HG03342 (cell line): Measurements from ENCODE around the gene GPR135.

ENCODE experiments used
- ATAC-seq: cut with Tn5 transposase; IDR thresholded peaks from one replicate; pipeline ENCODE4 v1.9.1; 2021; ENCODE audit warnings: mild to moderate bottlenecking, moderate library complexity; ENCODE audit not compliant: unreplicated experiment

The GPR135 gene

DNA sequence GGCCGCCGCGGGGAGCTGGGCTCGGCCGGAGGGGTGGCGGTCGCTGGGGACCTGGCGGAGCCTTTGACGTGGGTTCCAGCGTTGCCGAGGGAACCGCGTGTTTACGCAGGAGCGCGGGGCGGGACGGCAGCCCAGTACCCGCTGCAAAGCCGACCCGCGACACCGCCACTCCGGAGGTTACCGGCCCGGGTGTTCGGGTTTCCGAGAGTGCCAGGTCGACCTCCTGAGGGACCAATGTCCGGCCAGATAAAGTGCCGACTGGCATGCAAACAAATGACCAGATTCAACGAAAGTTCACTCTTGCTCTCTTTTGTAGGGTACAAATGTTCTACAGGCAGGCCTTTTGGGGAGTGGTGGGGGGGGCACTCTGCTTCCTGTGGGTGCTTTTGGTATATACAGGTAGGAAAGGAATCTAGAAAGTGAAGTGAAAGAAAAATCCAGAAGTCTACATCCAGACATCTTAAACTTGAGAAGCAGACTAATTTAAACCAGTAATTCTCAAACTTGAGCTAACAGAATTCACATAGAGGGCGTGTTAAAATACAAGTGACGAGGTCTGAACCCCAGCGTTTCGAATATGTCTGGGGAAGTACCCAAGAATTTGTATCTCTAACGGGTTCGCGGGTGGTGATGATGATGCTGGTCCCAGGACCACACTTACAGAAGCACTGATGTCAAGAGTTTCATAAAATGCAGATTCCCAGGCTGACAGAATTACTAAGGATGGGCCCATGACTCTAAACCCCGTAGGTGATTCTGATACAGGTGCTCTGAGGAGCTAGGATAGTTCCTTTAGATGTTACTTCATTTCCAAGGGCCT is at the start of gene GPR135:
Gene GPR135 (minus strand): TSS at position 65 of the 820 bp plus-strand sequence. CDS start 154 bp downstream, outside the sequence.
- peak; percentile 33 for ATAC-seq

DNA sequence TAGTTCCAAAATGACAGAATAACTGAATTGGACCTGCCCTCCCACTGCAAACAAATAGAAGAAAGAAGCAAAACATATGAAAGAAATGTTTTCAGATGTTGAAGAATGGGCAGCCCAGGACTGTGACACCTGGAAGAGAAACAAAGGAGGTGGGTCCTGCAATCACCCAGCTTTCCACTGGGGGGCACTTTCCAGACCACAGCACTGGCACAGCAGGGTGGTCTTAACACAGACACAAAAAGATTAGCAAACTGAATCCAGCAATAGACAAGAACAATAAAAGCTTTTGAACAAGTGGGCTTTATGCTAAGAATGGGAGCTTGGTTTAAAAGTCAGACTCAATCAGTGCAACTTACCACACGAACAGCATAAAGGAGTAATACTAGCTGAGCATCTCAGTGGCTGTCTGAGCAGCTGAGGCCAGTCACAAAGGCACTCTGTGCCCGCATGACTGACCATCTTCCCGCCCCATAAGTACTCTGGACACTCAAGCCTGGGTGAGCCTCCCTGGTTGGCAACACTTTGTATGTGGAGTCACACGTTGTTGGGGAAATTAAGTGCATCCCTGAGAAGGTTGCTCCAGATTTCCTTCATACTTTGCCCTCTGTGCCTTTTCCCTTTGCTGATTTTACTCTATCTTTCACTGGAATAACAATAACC is 46.9 kb upstream of the GPR135 start:
- ATAC-seq, result no peak

DNA sequence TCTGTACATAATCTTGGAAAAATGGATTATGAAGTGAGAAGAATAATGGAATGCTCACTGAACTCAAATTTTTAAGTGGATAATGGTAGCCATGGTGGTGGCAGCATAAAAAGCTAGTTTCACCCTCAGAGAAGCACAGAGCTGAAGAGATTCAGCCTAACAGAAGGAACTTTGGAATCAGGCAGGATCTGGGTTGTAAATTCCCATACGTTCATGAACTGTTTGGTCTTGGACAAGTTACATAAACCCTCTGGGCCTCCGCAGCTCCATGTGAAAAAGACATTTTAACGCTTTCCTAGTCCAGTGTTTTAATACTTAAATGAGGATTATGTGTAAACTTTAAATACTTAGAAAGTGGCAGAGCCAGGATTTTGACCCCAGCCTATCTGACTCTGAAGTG is 45.8 kb upstream of the GPR135 start:
- no peak for ATAC-seq

- no peak for ATAC-seq
These were observed 44.8 kb upstream of the GPR135 start for GRCh38 chr14:59510001-59510400.

GRCh38 chr14:59509101-59509500 is 43.9 kb upstream of the GPR135 start:
- no peak for ATAC-seq

DNA sequence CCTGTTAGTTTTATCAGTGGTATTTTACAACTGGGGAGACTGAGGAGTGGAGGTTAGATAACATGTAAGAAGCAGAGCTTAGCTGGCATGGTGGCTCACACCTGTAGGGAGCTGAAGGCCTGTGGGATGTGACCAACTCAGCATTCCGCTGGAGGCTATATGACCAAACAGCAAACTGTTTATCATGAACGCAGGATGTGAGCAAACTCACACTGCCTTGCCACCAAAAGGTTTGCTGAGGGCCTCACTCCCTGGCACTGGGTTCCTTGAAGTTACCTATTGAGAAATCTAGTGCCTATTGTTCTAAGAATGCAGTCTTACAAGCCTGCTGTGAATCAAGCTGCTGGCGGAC is 42.5 kb upstream of the GPR135 start:
- ATAC-seq, result no peak

DNA sequence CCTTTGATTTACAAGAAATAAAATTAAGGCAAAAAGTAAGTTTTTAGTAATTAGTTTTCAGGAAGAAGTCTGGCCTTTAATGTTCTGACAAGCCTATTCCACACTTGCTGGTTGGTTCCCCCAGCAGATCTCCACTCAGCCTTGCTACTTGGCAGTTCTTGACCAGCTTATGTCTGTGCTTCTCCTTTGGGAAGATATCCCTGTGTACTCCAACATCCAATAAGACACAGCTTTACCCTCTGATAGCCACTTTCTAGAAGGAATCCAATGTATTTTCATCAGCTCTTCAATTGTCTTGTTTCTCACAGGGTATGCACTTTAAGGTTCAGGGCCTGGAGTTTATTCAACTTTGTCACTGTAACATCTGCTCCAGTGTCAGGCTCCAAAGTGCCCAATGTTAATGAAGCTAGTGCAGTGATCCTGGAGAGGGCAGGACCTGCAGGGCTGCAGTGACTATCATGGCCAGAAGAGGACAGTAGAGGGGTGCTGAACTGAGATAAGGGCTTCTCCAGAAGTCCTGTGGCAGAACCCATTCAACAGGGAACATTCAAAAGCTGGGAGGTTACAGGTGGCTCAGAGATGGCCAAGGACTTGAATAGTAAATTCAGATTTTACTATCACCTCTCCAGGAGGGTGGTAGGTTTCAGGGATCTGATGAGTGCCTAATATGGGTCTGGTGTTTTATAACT is 42.0 kb upstream of the GPR135 start:
- ATAC-seq, result peak; percentile 86

DNA sequence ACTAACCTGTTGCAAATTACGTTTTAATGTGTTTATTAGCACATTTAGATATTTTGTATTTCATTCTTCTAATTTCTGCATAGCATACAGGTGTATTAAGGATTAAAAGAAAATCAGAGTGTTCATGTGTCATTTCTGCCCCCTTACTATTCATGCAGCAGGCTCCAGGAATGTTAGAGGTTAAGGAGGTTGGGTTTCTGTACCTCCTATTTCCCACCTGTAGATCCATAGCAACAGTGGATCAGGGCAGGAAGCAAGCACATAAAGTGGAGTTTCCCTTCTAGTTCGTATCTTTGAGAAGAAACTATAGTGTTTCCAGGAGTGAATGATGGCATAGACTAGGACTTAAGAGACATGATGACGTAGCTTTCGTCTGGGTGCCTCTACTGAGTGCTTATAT is 38.1 kb upstream of the GPR135 start:
- no peak for ATAC-seq

GRCh38 chr14:59500732-59501131 is 35.6 kb upstream of the GPR135 start:
- no peak for ATAC-seq

DNA sequence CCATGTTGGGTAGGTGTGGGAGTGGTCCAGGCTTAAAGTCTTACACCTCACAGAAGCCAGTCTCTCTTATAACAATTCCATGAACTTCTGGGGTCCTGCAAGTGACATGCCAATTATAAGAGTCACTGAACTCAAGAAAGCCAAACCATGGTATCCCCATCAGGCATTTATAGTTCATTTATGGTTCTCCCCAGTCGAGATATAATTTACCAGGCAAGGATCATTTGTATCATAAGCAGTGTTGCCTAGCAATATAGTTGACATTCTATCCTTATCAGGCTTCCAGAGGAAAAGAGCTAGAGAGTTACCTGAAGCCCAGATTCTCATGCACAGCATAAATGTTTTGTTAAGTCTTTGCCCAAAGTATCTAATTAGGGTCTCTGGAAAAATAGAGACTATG is 27.2 kb upstream of the GPR135 start:
- ATAC-seq, result no peak

- ATAC-seq, result no peak
These were observed 25.6 kb upstream of the GPR135 start for GRCh38 chr14:59490756-59491155.

DNA sequence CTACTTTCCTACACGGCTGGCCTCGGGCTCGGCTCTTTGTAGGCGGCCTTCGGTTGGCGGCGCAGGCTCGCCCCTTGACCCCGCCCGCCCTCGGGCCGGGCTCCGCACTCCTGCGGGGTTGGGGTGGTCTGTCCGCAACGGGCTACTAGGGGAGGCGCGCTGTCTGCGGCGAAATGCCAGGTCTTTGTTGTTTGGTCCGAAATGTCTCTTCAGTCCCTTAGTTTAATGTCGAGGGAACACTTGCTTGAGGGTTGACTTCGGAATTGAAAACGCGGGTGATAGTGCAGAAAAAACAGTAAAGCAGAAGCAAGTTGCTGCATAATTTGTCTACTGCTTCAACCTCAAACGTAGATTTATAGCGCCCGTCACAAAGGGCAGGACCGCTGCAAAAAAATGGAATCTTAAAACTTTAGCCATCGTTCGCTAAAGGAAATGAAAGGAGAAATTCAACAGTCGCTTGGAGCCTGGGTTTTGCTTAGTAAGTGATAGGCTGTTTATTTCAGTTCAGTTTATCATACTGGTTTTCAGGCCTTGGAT is 19.5 kb upstream of the GPR135 start:
- ATAC-seq, result peak; percentile 46

DNA sequence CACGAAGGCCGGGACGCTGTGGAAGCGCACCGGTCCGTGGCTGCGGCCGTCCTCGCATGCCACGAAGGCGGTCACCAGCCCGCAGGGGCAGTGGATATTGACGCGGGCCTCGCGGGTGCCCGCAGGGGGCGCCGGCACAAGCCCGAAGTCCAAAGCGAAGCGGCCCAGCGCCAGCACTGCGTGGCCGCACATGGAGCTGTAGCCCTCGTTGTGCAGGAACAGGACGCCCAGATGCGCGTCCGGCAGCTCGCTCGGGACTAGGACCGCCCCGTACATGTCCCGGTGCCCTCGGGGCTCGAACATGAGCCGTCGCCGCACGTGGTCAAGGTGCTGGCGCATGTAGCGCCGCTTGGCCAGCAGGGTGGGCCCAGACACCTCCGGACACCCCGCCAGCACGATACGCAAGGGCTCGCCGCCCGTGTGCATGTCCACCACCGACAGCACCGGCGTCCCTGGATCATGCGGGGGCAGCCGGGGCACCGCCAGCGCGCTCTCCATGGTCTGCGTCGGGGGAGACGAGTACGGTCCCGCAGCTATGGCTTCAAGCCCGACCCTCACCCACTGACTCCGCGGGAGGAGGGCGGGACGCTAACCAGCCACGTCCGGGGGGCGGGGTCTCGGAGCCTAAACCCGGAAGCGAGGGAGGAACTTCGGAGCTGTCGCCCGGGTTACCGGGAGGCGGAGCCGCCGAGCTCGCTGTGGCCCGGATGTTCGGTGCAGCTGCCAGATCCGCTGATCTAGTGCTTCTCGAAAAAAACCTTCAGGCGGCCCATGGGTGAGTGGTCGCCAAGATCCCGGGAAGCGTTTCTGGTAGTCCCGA is 18.8 kb upstream of the GPR135 start, which contains the start of the genes JKAMP and L3HYPDH:
Gene JKAMP (plus strand): TSS at position 699 of the 820 bp plus-strand sequence. CDS start 73 bp downstream, at position 772.
Gene L3HYPDH (minus strand): TSS at position 590 of the 820 bp plus-strand sequence. CDS start 92 bp downstream, at position 498.
- ATAC-seq, result peak; percentile 89

GRCh38 chr14:59483363-59483762 is 18.2 kb upstream of the GPR135 start:
- ATAC-seq, result no peak

DNA sequence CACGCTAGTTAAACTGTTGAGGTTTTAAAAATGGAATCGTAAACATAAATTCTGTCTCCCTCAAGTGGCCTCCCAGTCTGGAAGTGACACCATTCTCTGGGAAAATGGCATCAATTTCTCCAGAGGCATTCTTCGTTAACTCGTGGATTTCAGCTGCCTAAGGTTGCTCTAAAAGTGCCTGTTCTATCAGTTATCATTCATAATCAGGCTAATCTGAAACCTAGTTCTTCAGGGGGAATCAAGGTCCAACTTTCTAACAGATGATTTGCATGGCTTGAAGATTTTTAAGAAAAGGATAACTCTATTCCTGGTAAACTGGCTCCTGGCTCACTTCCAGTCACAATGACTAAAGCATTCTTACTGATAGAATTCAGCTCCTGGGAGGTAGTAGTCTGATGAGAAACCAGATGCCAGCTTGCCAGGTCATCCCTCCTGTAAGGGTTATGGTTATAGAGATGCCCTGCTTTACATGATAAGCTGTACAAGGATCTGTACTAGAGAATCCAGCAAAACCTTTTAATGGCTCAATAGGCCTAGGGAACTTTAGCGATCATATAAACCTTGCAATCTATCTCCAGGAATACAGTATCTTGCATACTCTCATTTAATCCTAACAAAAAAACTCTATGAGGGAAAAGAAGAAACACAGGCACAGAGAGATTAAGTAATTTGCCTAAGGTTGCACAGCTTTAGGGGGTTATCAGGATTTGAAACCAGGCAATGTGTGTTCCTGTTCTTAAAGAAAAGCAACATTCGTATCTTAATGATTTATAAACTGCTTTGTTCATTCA is 17.6 kb upstream of the GPR135 start:
- no peak for ATAC-seq

DNA sequence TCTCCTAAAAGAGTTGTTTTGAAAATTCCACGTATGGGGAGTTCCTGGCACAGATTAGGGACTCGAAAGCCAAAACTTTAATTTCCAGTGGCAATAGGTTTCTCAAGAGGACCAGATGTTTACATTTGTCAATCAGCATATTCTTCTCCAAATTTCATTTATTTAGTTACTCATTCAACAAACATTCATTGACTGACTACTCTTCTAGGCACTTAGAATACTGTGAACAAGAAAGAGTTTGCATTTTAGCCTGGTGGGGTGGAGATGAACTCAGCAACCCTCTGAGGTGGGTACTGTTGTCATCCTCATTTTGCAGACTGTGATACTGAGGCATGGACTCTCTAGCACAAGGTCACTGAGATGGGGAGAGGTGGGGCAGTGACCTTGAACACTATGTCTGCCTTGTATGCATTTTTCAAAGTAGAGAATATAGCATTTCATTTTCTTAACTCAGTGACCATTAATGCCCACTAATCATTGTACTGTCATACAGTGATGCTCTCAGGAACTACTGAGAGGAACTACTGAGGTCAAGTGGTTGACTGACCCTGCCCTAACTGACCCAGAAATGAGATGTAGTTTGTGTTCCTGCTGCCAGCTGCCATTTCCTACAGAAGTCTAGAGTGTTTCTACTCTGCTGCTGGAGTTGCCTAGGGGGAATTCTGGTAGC is 16.8 kb upstream of the GPR135 start:
- ATAC-seq, result no peak

DNA sequence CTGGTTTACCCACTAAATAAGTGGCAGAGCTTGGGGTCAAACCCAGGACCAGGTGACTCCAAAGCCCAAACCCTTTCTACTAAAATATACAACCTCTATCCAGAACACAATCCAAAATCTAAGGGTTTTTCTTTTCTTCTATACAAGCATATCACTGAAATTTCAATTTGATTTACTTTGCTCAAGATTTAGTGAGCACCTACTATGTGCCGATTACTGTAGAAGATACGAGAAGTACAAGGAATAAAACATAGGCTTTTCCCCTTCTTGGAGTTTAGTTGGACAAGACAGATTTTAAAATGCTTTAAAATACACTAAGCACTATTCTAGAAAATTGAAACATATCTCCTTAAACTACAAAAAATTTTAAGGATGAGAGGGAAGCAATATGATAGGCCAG is 16.2 kb upstream of the GPR135 start:
- ATAC-seq, result no peak

DNA sequence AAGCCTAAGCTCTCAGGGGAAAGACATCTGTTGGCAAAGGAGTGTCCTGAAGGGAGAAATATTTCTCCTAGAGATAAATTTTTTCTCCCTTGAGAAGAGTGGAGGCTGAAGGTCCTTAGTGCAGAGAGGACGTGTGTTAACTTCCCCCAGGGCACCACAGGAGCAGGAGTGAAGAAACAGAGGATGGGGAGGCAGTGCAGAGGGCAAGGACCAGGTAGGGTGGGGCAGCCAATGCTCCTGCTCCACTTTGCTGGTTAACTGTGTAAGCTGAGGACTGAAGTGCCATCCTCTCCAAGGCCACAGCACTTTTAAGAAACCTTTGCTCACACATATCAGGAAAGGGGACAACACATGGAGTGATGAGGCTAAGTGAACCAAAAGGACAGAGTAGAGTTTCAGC is 15.0 kb upstream of the GPR135 start:
- no peak for ATAC-seq

DNA sequence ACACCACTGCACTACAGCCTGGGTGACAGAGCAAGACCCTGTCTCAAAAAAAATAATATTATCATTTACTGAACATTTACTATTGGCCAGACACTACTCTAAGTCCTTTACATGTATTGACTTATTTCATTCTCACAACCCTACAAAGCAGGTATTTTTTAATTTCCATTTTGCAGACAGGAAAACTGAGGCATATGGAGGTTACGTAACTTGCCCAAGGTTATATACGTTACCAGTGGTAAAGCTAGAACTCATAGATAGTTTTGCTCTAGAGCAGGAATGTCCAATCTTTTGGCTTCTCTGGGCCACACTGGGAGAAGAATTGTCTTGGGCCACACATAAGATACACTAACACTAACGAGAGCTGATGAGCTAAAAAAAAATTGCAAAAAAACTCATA is 13.4 kb upstream of the GPR135 start:
- no peak for ATAC-seq
